KG1 (cell line): ENCODE data around the gene DDX3Y.

ENCODE experiments used
- DNase-seq: peaks from one replicate; lab custom pipeline; 2025; lab: John Stamatoyannopoulos, UW

DDX3Y gene

DNA sequence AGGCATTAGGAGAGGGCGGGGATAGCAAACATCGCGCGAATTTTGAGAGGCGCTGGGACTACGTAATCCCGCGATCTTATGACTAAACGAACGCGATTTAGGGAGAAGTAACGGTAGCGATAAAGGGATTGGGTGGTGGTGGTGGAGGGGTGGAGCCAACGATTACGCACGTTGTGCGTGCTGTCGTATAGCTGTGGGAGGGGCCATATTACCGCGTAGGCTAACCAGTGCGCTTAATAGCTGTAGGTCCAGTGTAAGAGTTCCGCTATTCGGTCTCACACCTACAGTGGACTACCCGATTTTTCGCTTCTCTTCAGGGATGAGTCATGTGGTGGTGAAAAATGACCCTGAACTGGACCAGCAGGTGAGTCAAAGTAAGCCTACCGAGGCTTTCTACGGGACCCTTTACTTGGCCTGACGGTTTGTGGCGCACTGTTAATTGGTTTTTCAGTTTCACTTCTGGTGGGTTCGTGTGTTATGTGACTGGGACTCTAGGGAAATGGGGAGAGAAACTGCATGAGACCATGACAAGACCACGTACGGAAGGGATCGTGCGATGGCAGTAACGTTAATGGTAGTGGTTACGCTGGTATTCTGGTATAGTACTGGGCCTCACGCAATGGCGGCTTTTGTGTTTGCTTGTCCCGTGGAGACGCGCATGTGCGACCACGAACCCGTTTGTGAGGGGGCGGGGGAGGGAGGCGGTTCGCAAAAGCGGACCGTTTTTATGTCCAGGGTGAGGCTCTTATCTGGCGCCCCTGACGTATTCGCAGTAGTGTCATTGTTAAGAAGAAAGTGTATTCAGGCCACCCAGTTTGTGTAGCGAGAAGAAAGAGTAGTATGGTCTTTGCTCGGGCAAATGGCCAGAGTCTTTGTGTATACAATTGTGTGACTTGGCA is at the start of gene DDX3Y:
TSS of gene DDX3Y (plus strand) at position 251 of the 899 bp plus-strand sequence. CDS start at position 320, 69 bp downstream.
- peak; percentile 65 for DNase-seq

DNA sequence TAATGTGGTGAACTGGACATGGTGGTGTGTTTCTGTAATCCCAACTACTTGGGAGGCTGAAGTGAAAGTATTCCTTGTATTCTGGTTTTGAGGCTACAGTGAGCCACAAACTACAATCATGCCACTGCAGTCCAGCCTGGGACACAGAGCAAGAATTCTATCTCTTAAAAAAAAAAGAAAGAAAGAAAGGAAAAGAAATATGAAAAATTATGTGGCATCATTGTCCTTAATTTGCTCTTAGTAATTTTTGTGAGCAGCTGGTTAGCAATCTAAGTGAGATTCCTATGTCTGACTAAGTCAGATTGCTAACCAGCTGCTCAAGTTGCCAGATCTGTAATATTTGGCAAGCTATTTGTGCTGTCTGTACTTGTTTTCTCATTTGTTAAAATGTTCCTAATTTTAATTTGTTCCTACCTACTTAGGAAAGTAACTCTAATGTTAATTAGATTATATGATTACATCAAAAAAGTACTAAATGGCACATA is 48.8 kb upstream of the DDX3Y start:
- no peak for DNase-seq

DNA sequence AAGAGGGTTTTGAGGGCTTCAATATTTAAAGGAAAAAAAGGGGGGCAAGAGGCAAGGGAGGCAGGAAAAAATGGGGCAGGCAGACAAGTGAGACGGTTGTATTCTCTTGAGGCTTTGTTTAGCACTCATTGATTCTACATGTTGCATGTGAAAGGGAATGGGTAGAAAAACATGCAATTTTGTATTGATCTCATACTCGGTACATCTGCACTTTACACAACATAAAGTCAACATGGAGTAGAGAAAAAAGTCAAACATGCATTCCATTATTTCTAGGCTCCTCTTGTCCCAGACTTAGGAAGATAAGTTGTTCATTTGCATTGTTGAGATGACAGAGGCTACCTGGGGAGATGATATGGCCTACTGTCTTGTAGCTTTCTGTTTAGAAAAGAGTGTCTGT is 36.7 kb upstream of the DDX3Y start:
- no peak for DNase-seq

DNA sequence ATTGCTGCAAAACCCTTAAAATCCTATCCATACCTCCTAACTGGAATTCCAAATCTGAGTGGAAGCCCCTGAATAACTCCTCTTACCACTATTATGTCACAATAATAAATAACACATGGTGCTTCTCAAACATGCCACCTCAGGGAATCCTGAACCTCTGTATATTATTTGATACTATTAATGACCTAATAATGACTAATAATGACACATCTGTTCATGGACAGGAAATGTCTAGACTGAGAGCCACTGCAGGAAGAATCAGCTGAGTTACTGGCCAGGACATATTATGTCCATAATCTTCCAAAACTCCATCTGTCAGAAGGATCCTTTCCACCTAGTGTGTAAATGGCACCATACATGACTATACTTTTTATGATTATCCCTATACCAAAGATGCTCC is 7.7 kb upstream of the DDX3Y start:
- DNase-seq, result no peak

DNA sequence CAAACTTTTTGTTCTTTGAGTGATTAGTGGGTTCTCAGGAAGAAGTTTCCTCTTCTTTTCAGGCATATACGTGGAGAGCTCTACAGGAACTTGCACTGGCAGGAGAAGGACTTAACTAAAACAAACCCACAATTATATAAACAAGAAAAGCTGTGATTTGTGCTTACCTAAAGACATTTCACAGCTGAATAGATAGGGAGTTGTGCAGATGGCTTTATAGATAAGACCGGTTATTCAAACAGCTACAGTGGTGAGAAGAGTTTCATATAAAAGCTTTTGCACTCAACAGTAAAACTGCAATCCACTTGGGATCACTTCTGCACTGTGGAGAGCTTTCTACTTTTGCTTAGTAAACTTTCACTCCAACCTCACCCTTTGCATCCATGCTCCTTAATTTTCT is 6.1 kb upstream of the DDX3Y start:
- no peak for DNase-seq

DNA sequence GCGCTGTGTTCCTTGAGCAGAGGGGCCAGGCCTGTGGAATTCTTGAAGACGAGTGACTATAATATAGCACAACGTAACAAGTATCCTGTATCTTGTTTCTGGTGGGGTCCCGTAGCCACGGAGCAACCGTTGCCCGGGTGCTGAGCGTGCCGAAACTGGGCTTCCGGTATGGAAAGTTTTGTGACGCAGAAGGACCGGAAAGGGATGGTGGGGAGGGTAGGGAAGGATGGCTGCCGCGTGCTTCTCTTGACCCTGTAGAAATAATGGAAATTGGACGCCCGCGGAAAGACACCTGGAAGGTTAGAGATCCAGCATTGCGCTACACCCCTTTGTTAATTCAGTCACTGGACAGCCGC is 827 bp downstream of the DDX3Y start:
- DNase-seq, result peak; percentile 7

DNA sequence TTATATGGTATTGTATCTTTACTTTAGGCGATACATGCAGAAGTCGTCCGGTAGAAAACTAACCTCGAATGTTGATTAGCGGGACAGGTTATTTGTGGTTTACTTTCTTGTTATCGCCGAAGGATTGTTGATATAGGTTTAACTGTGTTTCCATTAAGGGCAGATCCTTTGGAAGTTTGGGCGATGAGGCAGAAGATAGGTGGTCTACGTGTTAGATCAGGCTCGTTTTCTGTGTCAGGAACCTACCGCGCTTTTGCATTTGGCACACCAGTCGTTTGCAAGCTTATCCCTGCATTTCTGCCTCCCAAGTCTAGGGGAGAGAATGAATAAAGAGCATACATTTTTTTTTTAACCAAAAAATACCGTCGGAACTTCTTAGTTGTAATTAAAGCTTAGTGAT is 1.2 kb downstream of the DDX3Y start:
- DNase-seq, result no peak

DNA sequence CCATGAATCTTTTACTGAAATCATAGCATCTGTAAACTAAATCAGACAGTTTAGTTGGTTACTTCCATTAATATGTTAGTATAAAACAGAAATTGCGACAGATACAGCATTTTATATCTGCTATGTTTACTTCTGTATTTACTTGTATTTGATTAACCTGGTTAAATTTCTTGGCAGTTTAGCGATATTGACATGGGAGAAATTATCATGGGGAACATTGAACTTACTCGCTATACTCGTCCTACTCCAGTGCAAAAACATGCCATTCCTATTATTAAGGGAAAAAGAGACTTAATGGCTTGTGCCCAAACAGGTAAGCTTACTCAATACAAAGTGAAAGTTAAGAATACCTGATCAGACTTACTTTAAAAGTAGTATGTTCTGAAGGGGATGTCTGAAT is 8.9 kb downstream of the DDX3Y start:
- DNase-seq, result no peak

DNA sequence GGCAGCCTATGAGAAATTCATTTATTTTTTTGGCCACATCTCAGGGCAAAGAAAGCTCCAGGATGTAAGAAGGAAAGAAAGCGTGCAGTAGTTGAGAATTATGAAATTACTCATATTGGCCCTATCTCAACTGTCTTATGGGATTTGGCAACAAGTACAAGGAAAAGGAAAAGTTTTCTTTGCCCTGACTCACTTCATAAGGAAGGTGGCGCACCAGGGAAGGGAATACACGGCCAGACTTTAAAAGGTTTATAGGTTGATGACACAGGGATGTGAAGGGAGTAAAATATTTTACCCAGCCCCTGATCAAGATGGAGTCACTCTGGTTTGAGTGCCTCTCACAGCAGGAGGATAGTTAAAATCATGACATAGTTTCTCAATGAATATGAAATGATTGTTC is 23.4 kb downstream of the DDX3Y start:
- no peak for DNase-seq

DNA sequence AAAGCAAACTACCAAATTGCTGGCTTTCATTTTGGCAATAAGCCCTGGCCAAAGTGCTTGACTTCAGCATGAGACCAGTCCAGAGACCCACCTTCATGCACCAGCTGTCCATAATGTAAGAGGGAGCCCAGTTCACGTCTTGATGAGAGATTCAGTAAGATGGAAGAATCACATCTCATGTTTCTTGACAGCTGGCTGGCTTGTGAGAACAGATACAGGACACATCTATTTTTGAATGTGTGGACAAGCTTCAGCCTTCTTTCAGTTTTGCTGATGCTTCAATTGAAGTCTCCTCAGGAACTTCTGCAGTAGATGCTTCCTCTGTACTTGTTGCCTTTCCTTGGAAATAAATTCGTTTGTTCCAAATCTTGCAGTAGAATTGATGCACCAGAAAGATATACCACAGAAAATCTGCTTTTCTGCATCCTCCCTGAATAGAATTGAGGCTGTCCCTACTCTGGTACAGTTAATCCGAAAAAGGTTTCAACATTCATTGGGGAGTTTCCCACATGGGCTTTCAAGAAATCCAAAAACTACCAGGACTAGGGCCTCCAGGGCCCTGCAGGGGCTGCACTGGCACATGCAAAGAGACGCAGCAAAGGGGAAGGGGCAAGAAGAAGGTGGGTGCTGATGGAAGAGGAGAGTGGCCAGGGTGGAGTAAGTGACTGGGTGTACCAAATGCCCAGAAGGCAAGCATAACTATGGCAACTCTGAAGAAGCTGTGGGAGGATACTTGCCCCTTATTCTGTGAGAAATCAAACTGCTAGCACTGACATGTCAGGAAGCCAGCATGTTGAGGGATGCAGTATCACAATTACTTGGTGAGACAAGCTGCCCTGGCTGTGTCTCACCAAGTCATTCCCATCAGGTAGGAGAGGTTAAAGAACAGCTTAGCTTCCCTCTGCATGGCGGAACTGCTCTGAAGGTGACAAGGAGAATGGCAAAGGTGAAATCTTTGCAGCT is 37.3 kb downstream of the DDX3Y start:
- no peak for DNase-seq
